ENCODE measurements around the gene CNTNAP2. TPM values are rescaled to one million over a fixed set of nuclear protein-coding genes. Genes with fewer than 3 reads are reported as not detected.
"Not testable (repeated sequence)": the region's sequence is repeated elsewhere in the genome, so short reads cannot be mapped to it uniquely, and the experiment has no call there.

CNTNAP2 gene
- total RNA-seq, 2 experiments from 2014 or later: 0.14 TPM; not detected in 1

DNA sequence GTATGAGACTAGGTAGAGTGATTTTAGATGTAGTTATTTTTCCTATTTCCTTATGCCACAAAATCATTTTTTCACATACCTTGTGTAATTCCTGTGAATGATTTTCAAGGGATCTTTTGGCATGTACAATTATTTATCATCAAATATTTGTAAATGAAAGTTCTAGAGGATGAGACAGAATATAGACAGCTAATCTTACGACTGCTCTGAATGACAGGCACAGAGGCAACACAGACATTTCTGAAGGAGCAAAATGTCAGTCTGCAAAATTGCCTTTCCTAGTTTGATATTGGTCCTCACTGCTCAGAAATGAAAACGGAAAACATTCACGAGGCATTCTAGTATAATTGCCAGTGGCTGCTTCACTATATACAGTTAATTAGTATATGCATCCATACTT lies 1663.3 kb downstream of the CNTNAP2 start:
- Mint-ChIP-seq H3K36me3 (ENCODE audit: low read depth) (no peaks in the 10 kb centered on the region), H3K4me1 (ENCODE audit: low read depth) (no peaks in the 10 kb centered on the region), H3K4me3 (no peak overlapping the region), H3K27me3 (ENCODE audit: low read depth) (no peaks in the 10 kb centered on the region), H3K9me3 (no peaks in the 10 kb centered on the region), H3K27ac (no peak overlapping the region)
- CTCF ChIA-PET: interaction anchor here (0.7 kb wide), 1 partner anchor 316 kb away, joined by 3 read pairs; no protein-coding TSS in a partner anchor
- intact Hi-C loops (cut with micrococcal nuclease): no loop called here
- DNase-seq: no peak

DNA sequence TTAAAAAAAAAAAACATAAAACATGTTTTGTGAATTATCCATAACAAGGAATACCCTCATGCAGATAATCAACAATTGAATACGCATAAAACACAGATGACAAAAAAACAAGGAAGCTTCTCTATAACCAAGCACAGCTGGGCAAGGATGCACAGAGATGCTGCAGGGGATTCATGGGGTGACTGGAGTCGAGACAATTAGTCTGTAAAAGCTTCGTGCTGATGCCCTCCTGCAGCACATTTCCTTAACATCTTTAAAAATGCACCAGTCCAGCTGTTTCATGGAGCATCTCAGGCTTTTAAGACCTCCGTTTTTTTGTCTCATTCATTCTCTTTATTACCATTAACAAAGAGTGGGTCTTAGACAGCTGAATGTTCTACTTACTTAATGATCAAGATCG lies 1680.0 kb downstream of the CNTNAP2 start:
- H3K36me3 Mint-ChIP-seq (ENCODE audit: low read depth): no peaks in the 10 kb centered on the region
- H3K9me3 Mint-ChIP-seq: peaks cover 5% of the 10 kb centered on the region
- H3K27ac Mint-ChIP-seq: no peak overlapping the region
- no peak overlapping the region for H3K4me3 Mint-ChIP-seq
- intact Hi-C loops (cut with micrococcal nuclease): no loop called here
- DNase-seq: no peak
- H3K4me1 Mint-ChIP-seq (ENCODE audit: low read depth): no peaks in the 10 kb centered on the region
- CTCF ChIA-PET: no interaction called here
- H3K27me3 Mint-ChIP-seq (ENCODE audit: low read depth): no peaks in the 10 kb centered on the region

DNA sequence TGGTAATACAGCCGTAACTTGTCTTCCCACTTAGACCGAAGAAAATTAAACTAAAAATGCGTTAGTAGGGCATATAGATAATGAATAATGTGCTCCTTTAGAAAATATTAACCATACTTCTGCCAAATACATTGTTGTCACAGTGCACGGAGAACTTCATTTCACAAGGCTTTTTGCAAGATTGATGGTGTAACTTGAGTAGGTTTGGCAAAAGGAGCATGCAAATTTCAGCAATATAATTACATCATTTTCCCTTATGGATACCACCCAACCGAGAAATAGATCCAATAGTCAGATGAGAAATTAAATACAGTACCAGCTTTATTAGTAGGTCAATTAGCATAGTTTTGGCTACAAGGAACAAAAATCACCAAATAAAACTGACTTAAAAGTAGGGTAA lies 1681.4 kb downstream of the CNTNAP2 start:
- Mint-ChIP-seq H3K4me1 (ENCODE audit: low read depth) (no peaks in the 10 kb centered on the region), H3K9me3 (no peaks in the 10 kb centered on the region), H3K27me3 (ENCODE audit: low read depth) (no peaks in the 10 kb centered on the region), H3K27ac (no peak overlapping the region), H3K4me3 (no peak overlapping the region), H3K36me3 (ENCODE audit: low read depth) (no peaks in the 10 kb centered on the region)
- DNase-seq: no peak
- intact Hi-C loops (cut with micrococcal nuclease): no loop called here
- CTCF ChIA-PET: interaction anchor here (0.6 kb wide), 1 partner anchor 26 kb away, joined by 3 read pairs; no protein-coding TSS in a partner anchor

DNA sequence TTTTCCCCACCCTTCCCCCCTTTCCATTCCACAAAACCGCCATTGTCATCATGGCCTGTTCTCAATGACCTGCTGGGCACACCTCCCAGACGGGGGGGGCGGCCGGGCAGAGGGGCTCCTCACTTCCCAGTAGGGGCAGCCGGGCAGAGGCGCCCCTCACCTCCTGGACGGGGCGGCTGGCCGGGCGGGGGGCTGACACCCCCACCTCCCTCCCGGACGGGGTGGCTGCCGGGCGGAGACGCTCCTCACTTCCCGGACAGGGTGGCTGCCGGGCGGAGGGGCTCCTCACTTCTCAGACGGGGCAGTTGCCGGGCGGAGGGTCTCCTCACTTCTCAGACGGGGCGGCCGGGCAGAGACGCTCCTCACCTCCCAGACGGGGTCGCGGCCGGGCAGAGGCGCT lies 1685.2 kb downstream of the CNTNAP2 start:
- H3K4me3 Mint-ChIP-seq; H3K36me3 Mint-ChIP-seq (ENCODE audit: low read depth); H3K4me1 Mint-ChIP-seq (ENCODE audit: low read depth); DNase-seq; CTCF ChIA-PET; H3K9me3 Mint-ChIP-seq; intact Hi-C loops (cut with micrococcal nuclease); H3K27me3 Mint-ChIP-seq (ENCODE audit: low read depth); H3K27ac Mint-ChIP-seq: not testable (repeated sequence)

DNA sequence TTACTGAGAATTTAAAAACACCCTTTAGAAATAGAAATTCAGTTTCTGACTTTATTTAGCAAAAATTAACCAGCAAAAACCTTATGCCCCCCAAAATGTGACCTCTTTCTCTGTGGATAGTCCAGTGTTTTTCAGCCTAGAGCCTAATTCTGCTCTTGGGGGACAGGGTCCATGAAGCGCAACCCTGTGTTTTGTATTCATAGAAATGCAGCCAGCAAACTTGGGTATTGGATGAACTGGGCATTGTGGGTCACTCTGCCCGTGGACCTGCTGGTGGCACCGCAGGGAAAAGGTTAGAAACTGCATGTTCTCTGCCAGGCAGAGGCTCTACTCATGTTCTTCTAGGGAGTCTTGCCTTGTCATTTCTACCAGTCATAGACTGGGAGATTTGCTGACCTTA lies 1686.5 kb downstream of the CNTNAP2 start:
- no peak overlapping the region for H3K27ac Mint-ChIP-seq
- no peaks in the 10 kb centered on the region for H3K27me3 Mint-ChIP-seq (ENCODE audit: low read depth)
- DNase-seq: no peak
- H3K9me3 Mint-ChIP-seq: no peaks in the 10 kb centered on the region
- no peaks in the 10 kb centered on the region for H3K36me3 Mint-ChIP-seq (ENCODE audit: low read depth)
- CTCF ChIA-PET: no interaction called here
- no peaks in the 10 kb centered on the region for H3K4me1 Mint-ChIP-seq (ENCODE audit: low read depth)
- H3K4me3 Mint-ChIP-seq: no peak overlapping the region
- intact Hi-C loops (cut with micrococcal nuclease): no loop called here

DNA sequence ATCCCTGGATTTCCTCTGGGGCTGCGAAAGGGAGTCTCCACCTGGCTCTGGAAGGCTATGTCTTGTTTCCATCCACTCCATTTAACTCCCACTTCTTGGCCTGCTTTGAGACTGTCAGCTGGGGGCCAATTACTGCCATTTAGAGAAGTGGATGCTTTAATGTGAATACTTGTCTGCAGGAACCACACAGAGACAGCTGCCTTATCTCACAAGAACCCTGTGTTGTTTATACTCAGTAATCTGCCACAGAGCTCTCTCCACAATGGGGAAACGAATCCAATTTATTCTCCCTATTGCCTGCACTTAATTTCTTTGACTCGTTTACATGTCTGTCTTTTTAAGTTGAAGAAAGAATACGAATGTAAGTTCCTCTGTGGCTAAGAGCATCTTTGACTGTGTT lies 1687.0 kb downstream of the CNTNAP2 start:
- Mint-ChIP-seq H3K36me3 (ENCODE audit: low read depth) (no peaks in the 10 kb centered on the region), H3K27ac (no peak overlapping the region), H3K27me3 (ENCODE audit: low read depth) (no peaks in the 10 kb centered on the region), H3K4me3 (no peak overlapping the region), H3K9me3 (no peaks in the 10 kb centered on the region), H3K4me1 (ENCODE audit: low read depth) (no peaks in the 10 kb centered on the region)
- intact Hi-C loops (cut with micrococcal nuclease): no loop called here
- DNase-seq: no peak
- CTCF ChIA-PET: no interaction called here

DNA sequence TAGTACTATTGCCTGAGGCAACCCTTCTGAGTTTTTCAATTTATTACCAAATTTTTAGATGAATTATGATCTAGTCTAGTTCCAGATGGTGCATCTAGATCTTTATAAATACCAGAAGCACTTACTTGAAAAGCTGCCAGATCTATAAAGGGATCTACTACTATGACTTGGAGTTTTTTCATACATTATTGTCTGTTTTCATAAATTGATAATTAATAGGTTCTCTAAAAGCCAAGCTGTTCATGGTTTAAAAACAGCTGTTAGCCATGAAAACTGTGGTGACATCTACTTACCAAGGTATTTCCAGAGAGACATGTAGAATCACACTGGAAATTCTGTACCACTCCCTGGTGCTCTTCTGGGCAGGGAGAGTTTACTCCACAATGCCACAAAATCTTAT lies 1687.4 kb downstream of the CNTNAP2 start:
- H3K9me3 Mint-ChIP-seq: no peaks in the 10 kb centered on the region
- intact Hi-C loops (cut with micrococcal nuclease): no loop called here
- no peaks in the 10 kb centered on the region for H3K4me1 Mint-ChIP-seq (ENCODE audit: low read depth)
- H3K27ac Mint-ChIP-seq: no peak overlapping the region
- no peaks in the 10 kb centered on the region for H3K36me3 Mint-ChIP-seq (ENCODE audit: low read depth)
- no peak overlapping the region for H3K4me3 Mint-ChIP-seq
- no peak for DNase-seq
- CTCF ChIA-PET: no interaction called here
- no peaks in the 10 kb centered on the region for H3K27me3 Mint-ChIP-seq (ENCODE audit: low read depth)

DNA sequence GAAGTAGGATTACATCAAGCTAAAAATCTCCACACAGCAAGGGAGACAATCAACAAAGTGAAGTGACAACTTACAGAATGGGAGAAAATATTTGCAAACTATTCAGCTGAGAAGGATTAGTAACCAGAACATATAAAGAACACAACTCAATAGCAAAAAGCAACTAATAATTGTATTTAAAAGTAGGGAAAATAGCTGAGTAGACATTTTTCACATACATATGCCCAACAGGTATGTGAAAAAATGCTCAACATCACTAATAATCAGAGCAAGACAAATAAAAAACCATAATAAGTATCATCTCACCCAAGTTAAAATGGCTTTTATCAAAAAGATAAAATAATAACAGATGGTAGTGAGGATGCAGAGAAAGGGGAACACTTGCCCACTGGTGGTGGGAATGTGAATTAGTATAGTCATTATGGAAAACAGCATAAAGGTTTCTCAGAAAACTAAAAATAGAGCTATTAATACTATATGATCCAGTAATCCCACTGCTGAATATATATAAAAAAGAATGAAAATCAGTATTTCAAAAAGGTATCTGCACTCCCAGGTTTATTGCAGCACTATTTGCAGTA lies 1689.5 kb downstream of the CNTNAP2 start:
- DNase-seq: no peak
- Mint-ChIP-seq H3K36me3 (ENCODE audit: low read depth) (no peaks in the 10 kb centered on the region), H3K27ac (no peak overlapping the region), H3K27me3 (ENCODE audit: low read depth) (no peaks in the 10 kb centered on the region), H3K4me3 (no peak overlapping the region), H3K4me1 (ENCODE audit: low read depth) (no peaks in the 10 kb centered on the region), H3K9me3 (no peaks in the 10 kb centered on the region)
- CTCF ChIA-PET: interaction anchor here (0.7 kb wide), 1 partner anchor 27 kb away, joined by 3 read pairs; no protein-coding TSS in a partner anchor
- intact Hi-C loops (cut with micrococcal nuclease): no loop called here

DNA sequence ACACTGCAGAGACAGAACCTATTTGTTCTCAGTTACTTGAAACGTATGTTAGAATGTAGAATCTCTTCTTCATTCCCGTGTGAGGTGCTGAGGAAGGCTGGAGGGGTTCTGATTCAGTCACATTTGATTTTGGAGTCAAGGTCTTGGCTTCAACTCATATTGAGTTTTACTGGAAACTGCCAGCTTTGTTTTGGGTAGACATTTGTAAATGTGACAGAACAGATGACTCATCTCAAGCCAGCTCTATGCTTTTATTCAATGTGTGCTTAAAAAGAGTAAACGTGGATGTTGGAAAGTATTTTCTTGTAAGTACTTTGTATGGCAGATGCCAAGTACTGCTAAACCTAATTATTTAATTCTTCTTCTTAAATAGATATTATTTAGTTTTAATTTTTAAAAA lies 1693.2 kb downstream of the CNTNAP2 start:
- H3K4me1 Mint-ChIP-seq (ENCODE audit: low read depth): no peaks in the 10 kb centered on the region
- H3K36me3 Mint-ChIP-seq (ENCODE audit: low read depth): no peaks in the 10 kb centered on the region
- H3K27me3 Mint-ChIP-seq (ENCODE audit: low read depth): no peaks in the 10 kb centered on the region
- H3K4me3 Mint-ChIP-seq: no peak overlapping the region
- H3K9me3 Mint-ChIP-seq: no peaks in the 10 kb centered on the region
- DNase-seq: no peak
- intact Hi-C loops (cut with micrococcal nuclease): no loop called here
- CTCF ChIA-PET: interaction anchor here (0.5 kb wide), 1 partner anchor 1896 kb away, joined by 5 read pairs; no protein-coding TSS in a partner anchor
- no peak overlapping the region for H3K27ac Mint-ChIP-seq

DNA sequence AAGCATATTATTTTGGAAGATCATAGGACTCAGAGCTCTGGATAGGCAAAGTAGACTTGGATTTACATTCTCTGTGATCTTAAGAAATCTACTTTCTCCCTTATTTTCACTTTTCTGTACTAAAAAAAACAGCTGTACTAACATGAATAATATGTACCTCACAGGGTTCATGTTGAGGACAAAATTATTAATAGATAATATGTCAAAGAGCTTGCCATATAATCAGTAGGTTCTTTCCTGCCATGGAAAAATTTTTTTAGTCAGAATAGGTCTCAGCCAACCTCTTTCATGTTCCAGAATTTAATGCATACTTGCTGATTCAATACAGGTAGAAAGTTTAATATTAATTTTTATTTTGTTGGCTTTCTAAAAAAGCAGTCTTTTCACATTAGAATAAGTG lies 1693.7 kb downstream of the CNTNAP2 start:
- no peak for DNase-seq
- Mint-ChIP-seq H3K4me3 (no peak overlapping the region), H3K9me3 (no peaks in the 10 kb centered on the region), H3K27me3 (ENCODE audit: low read depth) (no peaks in the 10 kb centered on the region), H3K36me3 (ENCODE audit: low read depth) (no peaks in the 10 kb centered on the region), H3K4me1 (ENCODE audit: low read depth) (no peaks in the 10 kb centered on the region), H3K27ac (no peak overlapping the region)
- CTCF ChIA-PET: interaction anchor here (0.5 kb wide), 1 partner anchor 1896 kb away, joined by 5 read pairs; no protein-coding TSS in a partner anchor
- intact Hi-C loops (cut with micrococcal nuclease): no loop called here

DNA sequence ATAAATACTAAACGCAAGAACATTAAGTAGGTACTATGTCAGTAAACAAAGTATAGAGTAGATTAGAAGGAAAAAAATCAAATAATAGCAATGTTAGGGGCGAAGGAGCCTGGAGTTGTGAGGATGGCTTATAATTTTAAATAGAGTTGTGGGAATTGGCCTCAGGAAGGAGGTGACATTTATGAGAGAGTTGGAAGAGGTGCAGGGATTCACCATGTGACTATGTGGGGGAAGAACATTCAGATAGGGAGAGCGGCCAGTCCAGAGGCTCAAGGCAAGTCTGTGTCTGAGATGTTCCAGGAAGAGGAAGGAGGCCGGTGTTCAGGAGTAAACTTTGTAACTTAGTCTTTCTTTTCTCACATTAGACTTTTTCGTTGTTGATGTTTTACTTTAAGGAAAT lies 1695.3 kb downstream of the CNTNAP2 start:
- Mint-ChIP-seq H3K27me3 (ENCODE audit: low read depth) (no peaks in the 10 kb centered on the region), H3K27ac (no peak overlapping the region), H3K36me3 (ENCODE audit: low read depth) (no peaks in the 10 kb centered on the region), H3K4me3 (no peak overlapping the region), H3K9me3 (no peaks in the 10 kb centered on the region), H3K4me1 (ENCODE audit: low read depth) (no peaks in the 10 kb centered on the region)
- DNase-seq: no peak
- CTCF ChIA-PET: no interaction called here
- intact Hi-C loops (cut with micrococcal nuclease): no loop called here

DNA sequence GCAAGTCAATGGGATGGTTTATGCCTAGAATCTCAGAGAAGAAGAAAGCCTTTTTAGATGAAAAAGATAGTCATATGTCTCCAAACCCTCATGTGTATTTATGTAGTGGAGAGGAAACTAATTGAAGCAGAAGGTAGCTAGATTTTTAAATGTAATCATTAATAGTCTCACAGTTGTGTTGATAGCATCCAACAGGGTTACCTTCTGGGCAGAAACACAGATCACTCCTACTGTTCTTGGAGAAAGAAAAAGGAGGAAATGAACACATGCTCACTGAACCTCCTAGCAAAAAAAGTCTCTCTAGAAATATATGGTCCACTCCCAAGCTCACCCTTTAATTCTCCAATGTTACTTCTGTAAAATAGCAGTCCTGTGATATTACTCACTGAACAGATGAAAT lies 1696.7 kb downstream of the CNTNAP2 start:
- CTCF ChIA-PET: no interaction called here
- no peak overlapping the region for H3K4me3 Mint-ChIP-seq
- intact Hi-C loops (cut with micrococcal nuclease): no loop called here
- no peak for DNase-seq
- H3K36me3 Mint-ChIP-seq (ENCODE audit: low read depth): no peaks in the 10 kb centered on the region
- no peaks in the 10 kb centered on the region for H3K27me3 Mint-ChIP-seq (ENCODE audit: low read depth)
- no peak overlapping the region for H3K27ac Mint-ChIP-seq
- no peaks in the 10 kb centered on the region for H3K9me3 Mint-ChIP-seq
- no peaks in the 10 kb centered on the region for H3K4me1 Mint-ChIP-seq (ENCODE audit: low read depth)

DNA sequence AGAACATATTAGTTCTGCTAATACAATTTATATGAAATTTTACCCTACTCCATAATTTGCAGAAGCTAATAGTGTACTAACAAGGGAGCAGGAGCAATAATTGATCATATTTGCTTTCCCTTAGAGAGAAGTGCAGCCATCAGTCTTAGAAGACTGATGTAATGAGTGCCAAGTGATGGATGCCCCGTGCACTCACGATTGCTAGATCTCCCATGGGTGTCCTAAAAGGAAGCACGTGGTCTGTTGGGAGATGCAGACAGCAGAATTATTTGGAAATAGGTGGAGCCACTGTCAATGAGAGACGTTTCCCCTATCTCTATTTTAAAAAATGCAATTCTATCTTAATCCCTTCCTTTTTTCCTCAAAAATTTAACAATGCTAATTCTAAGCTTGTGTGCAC lies 1701.7 kb downstream of the CNTNAP2 start:
- CTCF ChIA-PET: no interaction called here
- no peaks in the 10 kb centered on the region for H3K27me3 Mint-ChIP-seq (ENCODE audit: low read depth)
- intact Hi-C loops (cut with micrococcal nuclease): no loop called here
- no peaks in the 10 kb centered on the region for H3K36me3 Mint-ChIP-seq (ENCODE audit: low read depth)
- no peaks in the 10 kb centered on the region for H3K4me1 Mint-ChIP-seq (ENCODE audit: low read depth)
- H3K9me3 Mint-ChIP-seq: peaks cover under 1% of the 10 kb centered on the region
- DNase-seq: no peak
- H3K27ac Mint-ChIP-seq: no peak overlapping the region
- no peak overlapping the region for H3K4me3 Mint-ChIP-seq
